GM18502 (cell line): ENCODE measurements around the gene CHPT1.

ENCODE experiments used
- ATAC-seq: cut with Tn5 transposase; IDR thresholded peaks from one replicate; pipeline ENCODE4 v1.9.1; 2021; ENCODE audit warnings: mild to moderate bottlenecking; ENCODE audit not compliant: unreplicated experiment, poor library complexity

Gene CHPT1

GRCh38 chr12:101750152-101750551, 52.7 kb downstream of the CHPT1 start:
- ATAC-seq = no peak

GRCh38 chr12:101759396-101760047, 62.1 kb downstream of the CHPT1 start:
- no peak for ATAC-seq

- no peak for ATAC-seq
These were observed 63.9 kb downstream of the CHPT1 start for GRCh38 chr12:101761350-101761749.

GRCh38 chr12:101761781-101762180, 64.3 kb downstream of the CHPT1 start:
- ATAC-seq = no peak

- ATAC-seq = no peak
These were observed 65.9 kb downstream of the CHPT1 start for GRCh38 chr12:101763246-101763931.

- ATAC-seq = no peak
These were observed 66.8 kb downstream of the CHPT1 start for GRCh38 chr12:101764051-101764792.

- ATAC-seq = no peak
These were observed 70.1 kb downstream of the CHPT1 start for GRCh38 chr12:101767537-101767936.

GRCh38 chr12:101768781-101769180, 71.3 kb downstream of the CHPT1 start:
- ATAC-seq = no peak

- no peak for ATAC-seq
These were observed 72.4 kb downstream of the CHPT1 start for GRCh38 chr12:101769865-101770264.

- ATAC-seq = no peak
These were observed 74.8 kb downstream of the CHPT1 start for GRCh38 chr12:101772012-101772775.

GRCh38 chr12:101773650-101774162, 76.3 kb downstream of the CHPT1 start:
- peak; percentile 83 for ATAC-seq

- ATAC-seq = no peak
These were observed 78.4 kb downstream of the CHPT1 start for GRCh38 chr12:101775816-101776215.

GRCh38 chr12:101777485-101777884, 80.0 kb downstream of the CHPT1 start:
- no peak for ATAC-seq

- no peak for ATAC-seq
These were observed 80.5 kb downstream of the CHPT1 start for GRCh38 chr12:101777978-101778377.
